GM12872 (cell line): ENCODE data around the gene TBC1D2B.

Source experiments
- TF ChIP-seq, protein P1 (sequence below): IDR thresholded peaks from 3 replicates; pipeline ENCODE4 v1.5.1; 2011; ENCODE audit warnings: low read depth, mild to moderate bottlenecking, low read length, moderate library complexity; ENCODE audit not compliant: insufficient read depth

TBC1D2B gene

DNA sequence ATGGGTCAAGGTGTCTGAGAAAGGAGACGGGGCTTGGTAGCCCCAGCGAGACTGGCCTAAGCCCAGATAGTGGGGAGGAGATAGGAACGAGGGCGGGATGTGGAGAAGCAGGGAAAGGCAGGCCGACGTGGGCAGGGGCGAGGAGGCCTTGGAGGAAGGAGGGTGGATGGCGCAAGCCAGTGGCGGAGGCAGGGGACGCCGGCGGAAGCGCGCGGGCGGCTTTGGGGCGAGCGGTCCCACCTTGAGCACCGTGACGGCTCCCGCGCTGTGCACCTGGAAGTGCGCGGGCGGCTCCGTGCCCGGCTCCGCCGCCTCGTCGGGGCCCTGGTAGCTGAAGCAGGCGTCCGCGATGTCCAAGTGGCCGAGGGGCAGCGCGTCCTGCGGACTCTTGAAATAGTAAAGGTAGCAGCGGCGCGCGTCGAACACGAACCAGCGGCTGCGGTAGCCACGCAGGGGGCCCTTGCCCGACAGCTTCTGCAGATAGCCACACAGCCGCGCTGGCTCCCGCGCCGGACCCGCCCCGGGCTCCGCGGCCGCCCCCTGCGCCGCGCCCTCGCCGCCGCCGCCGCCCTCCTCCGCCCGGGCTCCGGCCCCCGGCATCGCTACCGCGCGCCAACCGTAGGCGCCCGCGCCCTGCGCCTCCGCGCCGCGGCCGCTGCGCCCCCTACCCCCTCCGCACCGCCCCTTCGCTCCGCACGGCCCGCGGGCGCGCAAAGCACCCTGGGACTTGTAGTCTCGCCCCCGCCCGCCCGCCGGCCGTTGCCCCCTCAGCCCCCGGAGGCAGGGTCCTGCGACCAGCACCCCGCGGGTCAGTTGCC, at the start of gene TBC1D2B:
TSS of gene TBC1D2B (minus strand) at position 659 of the 818 bp plus-strand sequence. CDS start at position 600, 59 bp downstream.
- TF ChIP-seq, protein P1, sequence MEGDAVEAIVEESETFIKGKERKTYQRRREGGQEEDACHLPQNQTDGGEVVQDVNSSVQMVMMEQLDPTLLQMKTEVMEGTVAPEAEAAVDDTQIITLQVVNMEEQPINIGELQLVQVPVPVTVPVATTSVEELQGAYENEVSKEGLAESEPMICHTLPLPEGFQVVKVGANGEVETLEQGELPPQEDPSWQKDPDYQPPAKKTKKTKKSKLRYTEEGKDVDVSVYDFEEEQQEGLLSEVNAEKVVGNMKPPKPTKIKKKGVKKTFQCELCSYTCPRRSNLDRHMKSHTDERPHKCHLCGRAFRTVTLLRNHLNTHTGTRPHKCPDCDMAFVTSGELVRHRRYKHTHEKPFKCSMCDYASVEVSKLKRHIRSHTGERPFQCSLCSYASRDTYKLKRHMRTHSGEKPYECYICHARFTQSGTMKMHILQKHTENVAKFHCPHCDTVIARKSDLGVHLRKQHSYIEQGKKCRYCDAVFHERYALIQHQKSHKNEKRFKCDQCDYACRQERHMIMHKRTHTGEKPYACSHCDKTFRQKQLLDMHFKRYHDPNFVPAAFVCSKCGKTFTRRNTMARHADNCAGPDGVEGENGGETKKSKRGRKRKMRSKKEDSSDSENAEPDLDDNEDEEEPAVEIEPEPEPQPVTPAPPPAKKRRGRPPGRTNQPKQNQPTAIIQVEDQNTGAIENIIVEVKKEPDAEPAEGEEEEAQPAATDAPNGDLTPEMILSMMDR = no peak

DNA sequence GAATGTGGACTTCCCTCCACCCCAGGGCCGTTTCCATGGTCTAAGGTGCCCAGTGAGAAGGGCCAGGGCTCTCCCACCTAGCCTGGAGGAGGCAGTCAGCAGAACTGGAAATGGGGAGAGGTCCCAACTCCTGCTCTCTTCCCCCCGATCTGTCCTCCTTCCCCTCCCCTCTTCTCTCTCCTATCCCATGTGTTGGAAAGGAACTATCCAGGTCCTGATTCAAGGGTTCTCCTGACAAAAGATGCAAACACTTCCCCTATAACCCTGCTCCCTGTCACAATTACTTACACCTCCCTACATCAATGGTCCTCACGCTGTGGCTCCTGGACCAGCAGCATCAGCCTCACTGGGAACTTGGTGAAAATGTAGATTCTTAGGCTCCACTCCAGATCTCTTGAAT, 47.8 kb upstream of the TBC1D2B start:
- TF ChIP-seq, protein P1 = no peak

DNA sequence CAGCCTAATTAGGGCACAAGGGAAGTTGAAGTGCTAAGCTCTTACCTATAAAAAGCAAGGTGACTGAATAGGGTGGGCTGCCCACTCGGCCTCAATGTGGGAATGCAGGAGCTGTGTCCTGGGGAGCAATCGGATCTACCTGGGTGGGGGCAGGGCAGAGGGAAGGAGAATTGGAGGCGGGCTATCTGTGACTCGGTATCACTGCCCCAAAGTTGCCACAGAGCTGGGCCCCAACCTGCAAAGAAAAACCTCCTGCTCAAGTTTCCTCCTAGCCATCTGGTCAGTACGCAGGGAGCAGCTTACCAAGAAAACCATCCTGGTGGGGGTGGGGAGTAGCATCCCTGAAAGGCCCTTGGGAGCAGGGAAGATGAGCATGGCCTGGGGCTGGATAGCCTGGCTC, 43.0 kb upstream of the TBC1D2B start:
- TF ChIP-seq, protein P1 = no peak

DNA sequence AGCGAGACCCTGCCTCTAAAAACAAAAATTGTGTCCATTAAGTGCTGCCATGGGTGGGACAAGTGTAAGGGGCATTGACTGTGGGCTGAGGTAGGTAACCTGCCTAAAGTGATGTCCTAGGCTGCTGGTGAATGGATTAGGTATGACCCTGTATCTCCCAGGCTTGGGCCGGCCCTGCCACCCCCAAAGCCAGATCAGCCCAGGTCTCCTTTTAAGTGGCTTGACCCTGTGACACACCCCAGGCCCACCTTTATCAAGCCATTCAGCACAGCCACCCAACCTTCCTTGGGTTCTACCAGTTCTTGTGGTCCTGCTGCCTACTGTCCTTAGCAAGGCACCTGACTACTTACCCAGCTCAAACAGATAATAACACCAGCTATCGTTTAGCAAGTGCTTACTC, 35.0 kb upstream of the TBC1D2B start:
- TF ChIP-seq, protein P1 = no peak

DNA sequence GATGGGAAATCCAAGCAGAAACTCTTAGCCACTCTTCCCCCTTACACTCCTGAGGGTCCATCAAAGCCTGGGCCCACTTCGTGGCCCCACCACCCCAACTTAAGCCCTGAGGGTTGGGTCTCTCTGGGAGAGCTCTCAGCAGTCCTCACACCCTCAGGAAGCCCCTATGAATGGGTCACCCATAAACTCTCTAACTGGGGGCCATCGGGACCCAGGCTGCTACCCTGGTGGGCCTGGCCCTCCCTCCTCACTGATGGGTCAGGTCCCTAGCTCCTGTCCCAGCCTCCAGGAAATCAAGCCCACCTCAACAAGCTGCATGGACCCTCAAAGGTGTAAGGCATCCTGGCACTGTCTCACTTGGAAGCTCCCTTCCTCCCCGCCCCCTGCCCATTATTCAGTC, 34.3 kb upstream of the TBC1D2B start:
- TF ChIP-seq, protein P1 = no peak

DNA sequence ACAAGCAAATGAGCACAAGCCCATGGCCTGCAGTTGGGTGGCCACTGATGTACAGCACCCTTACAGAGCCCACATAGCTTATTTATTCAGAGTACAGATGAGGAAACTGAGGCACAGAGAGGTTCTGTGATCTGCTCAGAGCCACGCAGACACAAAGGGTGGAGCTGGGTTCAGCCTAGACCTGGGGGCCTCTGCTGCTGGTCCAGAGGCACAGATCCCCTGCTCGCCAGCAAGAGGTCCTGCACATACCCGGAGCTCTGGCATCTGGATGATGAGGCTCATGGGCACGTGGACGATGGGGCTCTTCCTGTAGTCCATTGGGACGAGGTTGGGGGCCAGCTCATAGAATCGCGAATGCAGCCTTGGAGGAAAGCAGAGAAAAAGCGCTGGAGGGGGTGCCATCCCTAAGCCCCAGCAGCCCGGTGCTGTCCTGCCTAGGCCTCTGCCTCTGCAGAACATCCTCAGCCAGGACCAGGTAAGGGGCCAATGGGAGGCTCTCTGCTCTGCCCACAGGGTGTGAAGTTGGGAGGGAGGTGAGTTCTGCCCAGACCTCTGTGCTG, 33.5 kb upstream of the TBC1D2B start:
- TF ChIP-seq, protein P1 = no peak

DNA sequence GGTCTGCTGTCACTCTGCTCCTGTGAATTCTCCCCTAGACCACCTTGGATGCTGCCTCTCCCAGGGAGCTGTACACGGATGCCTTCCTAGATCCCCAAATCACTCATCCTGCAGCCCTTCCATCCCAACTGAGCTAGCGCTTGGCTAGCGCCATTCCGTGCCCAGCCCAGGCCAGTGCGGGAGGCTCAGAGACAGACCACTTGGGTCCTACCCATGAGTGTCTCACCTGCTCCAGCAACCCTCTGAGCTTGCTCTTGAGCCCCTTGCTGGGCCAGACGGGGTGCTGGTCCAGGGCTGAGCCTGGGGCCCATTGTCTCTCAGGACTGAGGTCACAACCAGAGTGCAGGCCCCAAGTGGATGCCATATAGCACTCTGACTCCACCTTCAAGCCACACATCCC, 32.6 kb upstream of the TBC1D2B start:
- TF ChIP-seq, protein P1 = no peak
